ENCODE results near the gene SH3TC2.

DNA sequence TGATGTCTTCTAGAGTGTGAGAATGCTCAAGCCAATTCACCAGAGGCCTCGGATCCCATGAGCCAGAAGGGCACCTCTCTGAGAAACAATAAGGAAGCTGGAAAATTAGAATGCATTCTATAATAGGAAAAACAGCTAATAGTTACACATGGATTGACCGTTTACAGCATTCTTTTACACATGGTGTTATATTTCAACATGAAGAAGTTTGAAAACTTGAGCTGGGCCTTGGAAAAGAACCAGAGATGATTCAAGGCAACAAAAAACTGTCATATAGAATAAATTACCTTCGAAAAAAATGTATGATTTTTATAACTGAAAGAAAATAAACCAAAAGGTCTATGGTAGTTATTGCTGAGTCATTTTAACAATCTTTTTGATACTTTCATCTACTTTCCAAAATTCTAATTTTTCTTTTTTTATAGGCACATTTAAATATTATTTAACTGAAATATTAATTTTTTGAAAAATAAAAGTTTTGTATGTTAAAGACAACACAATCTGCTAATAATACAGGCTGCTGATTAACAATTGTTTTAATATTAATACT lies 6.2 kb downstream of the SH3TC2 start:
- no peak for TF ChIP-seq SUZ12 (IDR thresholded peaks at IDR 0.05; ENCODE audit: extremely low read depth, insufficient read depth, insufficient read length)
- no peak for TF ChIP-seq ZNF274 (IDR thresholded peaks at IDR 0.05; ENCODE audit: low read depth, low read length)
- TF ChIP-seq YY1 (IDR thresholded peaks at IDR 0.05; ENCODE audit: insufficient read depth, insufficient read length): no peak

Measured in NT2/D1 (cell line).